ENCODE data around the gene ESRRG.

ESRRG gene

DNA sequence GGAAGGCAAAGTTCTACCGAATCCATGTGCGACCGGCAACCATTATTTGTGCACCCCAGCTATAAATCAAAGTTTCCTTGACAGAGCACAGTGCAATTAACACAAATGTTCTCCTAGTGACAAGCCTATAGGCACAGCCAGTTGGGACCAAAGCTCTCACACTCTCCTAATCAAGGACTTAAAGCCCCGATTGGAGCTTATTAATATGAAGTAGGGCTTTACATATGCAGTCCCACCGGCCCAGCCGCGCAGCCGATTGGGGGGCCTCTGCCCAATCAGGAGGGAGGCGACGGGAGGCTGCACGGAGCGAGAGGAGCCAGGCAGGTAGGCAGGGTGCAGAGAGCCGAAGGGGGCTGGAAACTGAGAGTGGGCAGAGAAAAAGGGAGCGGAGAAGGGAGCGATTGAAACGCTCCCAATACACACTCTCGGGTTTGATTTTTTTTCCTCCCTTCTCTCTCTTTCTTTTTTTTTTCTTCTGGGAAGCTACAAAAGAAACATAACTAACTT lies at the start of gene ESRRG:
Gene ESRRG, minus strand, starts transcription at position 156 of the 507 bp plus-strand sequence. Its CDS starts 130 bp downstream, at position 26.
- peak; percentile 63 for DNase-seq (ENCODE audit: low spot score)

DNA sequence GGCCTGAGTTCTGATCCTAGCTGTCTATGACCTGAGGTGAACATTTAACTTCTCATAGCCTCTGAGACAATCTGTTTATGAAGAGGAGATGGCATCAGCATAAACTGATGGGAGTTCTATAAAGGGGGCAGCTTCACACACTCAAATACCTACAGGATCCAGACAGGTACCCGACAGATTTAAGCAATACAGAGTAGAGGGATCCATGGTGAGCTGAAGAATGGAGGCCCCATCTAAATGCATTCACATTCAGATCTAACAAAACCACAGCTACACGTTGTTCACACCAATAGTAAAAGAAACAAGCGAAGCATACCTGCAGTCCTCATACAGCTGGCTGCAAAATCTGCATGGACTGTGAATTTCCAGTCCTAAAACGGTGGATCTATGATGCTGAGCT lies 48.7 kb upstream of the ESRRG start:
- no peak for DNase-seq (ENCODE audit: low spot score)

DNA sequence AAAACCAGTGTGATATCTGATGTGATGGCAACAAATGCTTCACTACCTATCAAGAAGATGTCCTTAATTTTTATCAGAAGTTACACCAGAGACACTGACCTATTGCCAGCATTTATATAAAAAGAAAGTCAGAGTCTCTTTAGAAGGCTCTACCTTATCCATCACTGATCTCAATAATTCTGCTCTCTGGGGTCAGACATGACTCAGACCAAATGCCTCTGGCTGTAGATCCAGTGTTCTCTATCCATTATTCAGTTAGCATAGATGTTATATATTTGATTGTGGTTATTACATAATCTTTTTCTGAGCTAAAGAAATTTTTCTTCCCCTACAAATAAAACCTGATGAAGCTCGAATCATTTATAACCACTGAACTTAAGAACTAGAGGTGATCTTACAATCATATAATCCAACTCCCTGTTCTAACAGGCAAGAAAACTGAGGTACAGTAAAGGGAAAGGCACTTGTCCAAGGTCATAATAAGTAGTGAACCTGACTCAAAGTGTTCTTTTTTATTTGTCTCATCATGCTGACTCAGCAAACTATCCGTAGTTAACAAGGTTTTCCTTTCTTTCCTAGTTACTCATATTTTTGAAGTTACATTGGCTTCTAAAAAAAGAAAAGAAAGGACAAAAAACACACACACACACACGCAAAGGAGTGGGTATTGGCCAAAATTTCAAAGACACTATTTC lies 43.6 kb upstream of the ESRRG start:
- no peak for DNase-seq (ENCODE audit: low spot score)

DNA sequence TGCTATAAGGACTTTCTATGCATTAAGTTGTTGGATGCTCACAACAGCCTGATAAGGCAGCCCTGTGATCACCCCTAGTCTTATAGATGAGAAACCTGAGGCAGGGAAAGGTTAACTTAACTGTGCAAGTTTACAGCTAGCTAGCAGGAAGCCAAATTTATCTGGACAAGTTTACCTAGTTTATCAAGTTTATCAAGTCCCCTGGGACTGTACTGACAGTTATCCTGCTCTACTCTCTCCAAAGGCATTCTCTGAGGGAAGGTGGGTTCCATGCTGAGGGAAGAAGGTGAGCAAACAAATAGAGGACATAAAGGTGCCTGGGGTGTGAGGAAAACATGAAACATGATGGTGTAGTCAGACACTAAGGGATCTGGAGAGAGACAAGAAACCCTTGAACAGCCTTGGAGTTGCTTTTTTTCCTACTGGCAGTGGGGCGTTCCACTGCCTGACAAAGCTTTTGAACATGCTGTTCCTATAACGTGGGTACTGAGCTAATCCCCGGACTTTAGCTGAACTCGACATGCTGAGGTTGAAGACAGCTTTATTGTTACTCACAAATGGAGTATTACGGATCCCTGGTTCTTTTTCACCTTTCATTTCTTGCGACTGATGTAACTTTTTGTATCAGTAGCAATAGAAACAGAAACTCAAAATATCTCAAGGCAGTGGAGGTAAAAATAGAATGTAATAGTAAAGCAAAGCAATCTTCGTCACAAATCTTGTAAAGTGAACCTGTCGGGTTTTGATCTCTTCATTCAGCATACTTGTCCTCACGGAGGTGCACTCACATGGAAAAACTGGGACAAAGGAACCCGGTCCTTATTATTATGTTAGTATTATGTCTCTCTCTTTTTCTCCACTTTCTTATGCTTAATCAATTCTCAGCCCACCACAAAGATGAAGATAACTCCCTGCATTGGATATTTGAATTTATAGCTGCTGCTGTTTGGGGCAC lies 42.4 kb upstream of the ESRRG start:
- no peak for DNase-seq (ENCODE audit: low spot score)

DNA sequence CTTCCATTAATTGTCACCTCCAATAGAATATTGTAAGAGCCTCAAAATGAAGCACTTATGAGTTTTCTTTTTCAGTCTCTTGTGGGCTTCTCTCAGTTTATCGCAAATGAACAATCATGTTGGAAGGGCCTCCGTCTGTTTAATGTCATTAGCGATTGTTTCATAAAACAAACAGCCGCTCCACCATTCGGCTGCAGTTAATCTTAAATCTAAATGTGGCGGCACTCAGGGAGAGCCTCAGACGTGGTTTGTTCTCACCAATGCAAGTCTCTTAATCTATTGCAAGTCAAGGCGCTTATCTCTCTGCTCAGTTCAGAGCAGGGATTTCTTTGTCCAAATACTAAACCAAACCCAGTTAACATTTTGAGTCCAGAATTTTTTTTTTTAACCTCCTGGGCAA lies 34.9 kb upstream of the ESRRG start:
- DNase-seq (ENCODE audit: low spot score): no peak

DNA sequence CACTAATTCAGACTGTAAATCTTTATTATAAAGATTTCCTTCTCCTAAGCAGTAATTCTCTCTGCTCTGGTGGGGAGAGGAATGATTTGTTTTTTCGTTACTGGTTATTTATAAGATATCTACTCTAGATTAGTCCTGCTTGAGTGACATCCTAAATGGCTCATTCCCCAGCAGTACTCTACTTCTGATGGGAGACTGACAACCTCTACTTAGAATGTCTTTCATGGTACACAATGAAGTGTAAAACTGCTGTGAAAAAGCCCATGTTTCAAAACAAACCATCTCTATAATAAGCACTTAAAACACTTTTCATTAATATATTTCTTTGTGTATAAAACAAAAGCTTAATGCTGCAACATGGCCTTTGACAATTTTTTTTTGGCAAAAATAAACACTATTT lies 33.9 kb upstream of the ESRRG start:
- DNase-seq (ENCODE audit: low spot score): no peak

DNA sequence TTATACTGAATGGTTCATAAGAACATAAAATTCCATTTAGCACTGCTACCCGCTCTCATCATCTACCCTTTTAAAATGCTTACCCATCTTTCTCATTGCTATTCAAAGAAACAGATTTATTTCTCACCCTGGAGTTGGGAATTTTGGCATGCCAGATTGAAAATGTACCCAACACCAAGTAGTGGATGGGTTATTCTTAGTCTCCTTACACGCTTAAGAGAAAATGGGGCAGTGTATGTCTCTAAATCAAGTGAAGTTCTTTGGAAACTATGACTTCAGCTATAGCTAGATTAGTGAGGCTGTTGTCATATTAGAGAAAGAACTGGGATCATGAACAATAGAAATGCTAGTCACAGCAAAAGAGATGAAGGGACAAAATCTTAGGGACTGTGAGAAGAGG lies 27.7 kb upstream of the ESRRG start:
- no peak for DNase-seq (ENCODE audit: low spot score)

DNA sequence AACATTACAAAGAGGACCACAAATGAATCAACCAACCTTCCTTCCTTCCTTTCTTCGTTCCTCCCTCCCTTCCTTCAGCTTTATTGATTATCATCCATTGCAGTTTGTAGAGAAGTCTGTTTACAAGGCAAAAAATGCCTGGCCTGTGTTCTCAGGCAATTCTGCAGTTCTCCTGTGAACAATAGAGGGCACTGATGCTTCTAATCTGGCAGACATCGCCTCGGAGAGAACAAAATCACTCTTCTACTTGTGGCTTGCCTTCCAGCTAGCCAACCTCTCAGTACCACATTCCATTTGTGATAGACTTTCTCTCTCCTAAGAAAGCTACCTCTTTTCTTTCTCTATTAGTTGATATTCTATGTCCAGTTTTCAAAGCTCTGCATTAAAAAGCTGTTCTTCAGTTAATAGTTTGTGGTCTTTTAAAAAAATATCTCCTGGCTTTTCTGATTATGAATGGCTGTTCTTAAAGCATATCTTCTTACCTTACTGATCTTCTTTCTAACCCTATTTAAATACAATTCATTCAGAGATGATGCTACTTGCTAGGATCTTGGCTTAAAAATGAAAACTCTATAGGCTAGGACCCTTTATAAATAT lies 26.9 kb upstream of the ESRRG start:
- DNase-seq (ENCODE audit: low spot score): no peak

DNA sequence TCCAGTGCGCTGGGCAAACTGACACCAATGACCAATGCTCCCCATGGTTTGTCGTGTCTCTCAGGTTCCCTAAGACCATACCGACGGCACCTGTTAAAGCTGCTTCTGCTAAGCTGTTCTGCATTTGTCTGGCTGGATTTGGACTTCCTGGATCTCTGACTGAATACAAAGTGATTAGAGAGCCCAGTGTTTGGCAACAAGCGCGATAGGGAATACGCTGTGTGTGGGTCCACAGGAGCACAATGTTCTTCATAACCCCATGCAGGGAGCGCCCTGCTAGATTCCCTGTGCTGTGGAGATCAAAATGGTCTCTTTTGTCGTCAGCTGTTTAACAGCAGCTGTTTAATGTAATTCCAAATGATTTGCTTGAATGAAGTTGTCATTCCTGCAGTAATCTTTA lies 26.0 kb upstream of the ESRRG start:
- DNase-seq (ENCODE audit: low spot score): no peak

DNA sequence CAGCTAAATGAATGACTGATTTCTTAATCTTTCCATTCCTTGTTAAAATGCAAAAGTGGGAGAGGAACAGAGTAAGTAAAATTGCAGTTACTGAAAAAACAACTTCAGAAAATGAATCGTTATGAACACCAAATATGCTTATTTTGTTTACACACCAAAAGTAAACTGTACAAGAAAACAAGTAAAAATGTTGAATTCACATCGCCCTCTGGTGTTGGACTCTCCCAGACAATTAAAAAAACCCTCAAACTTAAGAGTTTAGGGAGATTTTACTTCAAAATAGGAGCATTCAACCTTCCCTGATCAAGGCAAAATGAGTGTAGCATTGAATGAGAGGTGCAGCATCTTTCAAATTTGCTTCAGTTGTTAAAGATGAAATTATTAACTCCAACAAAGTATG lies 19.4 kb upstream of the ESRRG start:
- no peak for DNase-seq (ENCODE audit: low spot score)

DNA sequence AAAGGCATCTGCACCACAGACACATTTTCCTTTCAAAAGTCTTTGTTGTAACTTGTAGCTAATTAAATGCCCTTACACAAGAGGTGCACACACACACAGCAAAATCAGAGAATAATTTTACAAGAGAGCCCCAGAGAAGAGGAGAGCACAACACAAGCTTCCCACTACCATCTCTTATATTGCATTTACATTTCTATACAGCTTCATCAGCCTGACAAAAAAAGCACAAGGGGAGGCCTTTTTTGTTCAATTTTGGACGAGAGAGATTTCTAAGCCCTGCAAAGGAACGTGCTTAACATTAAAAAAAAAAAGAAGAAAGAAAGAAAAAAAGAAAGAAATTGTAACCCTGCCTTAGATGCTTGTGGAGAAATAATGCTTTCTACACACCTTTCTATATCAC lies 17.1 kb upstream of the ESRRG start:
- DNase-seq (ENCODE audit: low spot score): no peak

DNA sequence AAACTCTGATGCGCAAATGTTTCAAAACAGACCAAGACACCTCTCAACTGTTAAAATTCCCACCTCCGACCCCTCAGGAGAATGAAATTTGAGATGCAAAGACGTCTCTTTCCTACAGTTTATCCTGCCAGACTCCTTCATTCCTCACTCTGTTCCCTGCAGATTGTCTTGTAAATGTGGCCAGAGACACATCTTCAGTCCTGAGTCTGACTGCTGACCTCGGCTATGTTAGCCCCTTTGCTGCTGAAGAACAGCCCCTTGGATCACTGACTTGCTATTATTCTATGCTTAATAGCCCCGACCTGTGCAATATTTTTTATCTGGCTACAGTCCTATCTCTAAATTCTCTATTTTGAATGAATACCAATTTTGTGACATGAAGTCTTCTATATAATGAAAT lies 16.6 kb upstream of the ESRRG start:
- no peak for DNase-seq (ENCODE audit: low spot score)

DNA sequence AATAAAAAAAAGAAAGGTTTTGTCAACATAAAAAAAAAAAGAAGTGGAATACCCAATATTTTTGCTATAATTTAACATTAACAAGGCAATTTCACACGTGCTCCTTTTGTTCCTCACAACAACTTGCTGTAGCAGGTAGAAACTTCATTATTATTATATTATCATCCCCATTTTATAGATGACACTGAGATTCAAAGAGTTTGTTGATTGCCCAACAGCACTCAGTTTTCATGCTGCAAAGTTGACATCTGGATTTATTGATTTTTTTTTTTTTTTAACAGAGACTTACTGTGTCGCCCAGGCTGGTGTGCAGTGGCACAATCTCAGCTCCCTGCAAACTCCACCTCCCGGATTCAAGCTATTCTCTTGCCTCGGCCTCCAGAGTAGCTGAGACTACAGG lies 8.9 kb upstream of the ESRRG start:
- no peak for DNase-seq (ENCODE audit: low spot score)

DNA sequence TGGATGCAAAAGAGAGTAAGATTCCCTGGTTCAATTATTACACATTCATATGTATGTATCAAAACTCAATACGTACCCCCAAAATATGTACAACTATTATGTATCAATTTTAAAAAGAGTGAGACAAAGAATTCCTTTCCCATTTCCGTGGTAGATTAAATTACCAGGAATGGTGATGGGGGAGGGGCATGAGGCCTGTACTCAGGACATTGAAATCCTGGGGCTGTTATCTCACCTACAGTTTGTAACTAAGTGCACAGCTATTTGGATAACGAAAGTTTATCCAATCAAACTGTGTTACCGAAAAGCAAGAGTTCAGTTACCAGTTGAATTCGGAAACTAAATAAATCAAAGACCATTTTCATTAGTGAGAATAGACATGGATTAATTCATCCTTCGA lies 8.3 kb upstream of the ESRRG start:
- no peak for DNase-seq (ENCODE audit: low spot score)

DNA sequence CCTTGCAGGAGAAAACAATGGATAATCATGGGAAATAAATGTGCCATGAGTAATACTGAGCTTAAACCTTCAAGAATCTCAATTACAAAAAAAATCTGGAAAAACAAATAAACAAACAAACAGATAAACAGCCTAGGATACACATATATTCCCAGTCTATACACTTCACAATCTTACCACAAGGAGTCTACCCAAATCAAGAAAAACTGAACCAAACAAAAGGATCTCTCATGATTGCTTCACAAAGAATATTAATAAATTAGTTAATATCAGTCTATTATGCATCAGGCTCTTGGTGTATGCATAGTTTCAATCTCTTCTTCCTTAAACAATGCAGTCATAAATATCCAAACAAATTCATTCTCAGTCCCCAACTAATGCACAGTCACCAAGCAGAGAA lies 3.2 kb upstream of the ESRRG start:
- DNase-seq (ENCODE audit: low spot score): no peak

DNA sequence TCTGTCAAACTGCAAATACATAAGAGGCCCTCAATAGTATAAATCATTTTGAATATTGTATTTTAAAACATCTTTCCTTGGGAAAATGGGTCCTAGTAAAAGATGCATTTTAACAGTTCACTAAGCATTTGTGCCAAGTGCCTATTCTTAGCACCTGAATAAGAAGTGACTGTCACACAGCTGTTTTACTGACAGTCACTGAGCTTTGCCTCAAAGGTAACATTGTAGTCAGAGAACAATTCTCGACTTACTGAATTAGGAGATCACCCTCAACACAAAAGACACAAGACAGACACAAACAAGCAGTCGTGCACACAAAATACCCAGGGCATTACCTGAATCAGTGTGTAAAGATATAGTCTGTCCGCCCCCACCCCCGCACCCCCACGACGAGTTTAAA lies 408 bp downstream of the ESRRG start:
- DNase-seq (ENCODE audit: low spot score): no peak

DNA sequence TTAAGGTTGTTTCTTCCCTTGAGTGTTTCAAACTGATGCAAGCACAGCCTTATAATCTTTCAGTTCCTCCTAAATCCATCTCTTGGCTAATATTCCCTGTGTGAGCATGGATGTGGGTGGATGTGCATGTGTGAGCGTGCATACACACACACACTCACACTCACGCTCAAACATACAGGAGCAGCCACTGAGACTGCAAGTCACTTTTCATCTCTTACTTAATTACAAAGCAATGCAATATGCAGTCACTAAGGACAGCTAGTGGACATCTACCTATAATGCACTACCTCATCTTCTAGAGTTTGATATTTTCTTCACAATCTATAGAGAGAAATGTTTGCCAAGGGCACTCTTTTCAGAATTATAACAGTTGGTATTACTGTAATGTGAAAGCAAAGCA lies 1.4 kb downstream of the ESRRG start:
- no peak for DNase-seq (ENCODE audit: low spot score)

DNA sequence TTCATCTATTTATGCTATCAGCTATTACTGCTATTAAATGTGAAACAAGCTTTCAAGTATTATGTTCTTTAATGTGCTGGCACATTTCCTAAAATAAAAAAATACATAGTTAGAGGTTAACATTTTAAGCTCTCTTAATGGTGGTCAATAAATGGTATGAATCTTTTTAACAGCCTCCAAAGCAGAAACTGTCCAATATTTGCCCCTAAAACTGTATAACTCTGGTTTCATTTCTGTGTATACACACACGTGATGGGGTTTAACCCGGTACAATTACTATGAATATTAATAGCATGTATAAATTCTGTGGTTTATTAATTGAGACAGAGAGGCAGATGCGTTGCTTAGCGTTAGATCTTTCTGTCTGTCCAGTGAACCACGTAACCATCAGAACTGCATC lies 2.2 kb downstream of the ESRRG start:
- DNase-seq (ENCODE audit: low spot score): no peak

DNA sequence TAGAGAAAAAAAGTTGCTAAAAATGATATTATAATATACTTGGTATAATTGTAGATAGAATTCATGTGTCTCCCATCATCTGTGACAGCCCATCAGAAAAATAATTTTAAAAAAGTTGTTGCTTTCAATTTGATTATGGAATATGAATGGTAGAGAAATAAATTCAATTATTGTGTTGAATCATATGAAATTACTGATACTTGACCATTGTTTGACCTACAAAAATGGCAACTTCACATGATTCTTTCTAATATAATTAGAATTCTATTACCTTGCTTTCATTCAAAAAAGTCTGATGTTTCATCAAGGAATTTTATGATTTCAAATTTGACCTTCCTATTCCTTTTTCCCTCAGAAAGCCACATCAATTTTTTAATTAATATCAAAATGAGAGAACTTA lies 11.5 kb downstream of the ESRRG start:
- DNase-seq (ENCODE audit: low spot score): no peak

DNA sequence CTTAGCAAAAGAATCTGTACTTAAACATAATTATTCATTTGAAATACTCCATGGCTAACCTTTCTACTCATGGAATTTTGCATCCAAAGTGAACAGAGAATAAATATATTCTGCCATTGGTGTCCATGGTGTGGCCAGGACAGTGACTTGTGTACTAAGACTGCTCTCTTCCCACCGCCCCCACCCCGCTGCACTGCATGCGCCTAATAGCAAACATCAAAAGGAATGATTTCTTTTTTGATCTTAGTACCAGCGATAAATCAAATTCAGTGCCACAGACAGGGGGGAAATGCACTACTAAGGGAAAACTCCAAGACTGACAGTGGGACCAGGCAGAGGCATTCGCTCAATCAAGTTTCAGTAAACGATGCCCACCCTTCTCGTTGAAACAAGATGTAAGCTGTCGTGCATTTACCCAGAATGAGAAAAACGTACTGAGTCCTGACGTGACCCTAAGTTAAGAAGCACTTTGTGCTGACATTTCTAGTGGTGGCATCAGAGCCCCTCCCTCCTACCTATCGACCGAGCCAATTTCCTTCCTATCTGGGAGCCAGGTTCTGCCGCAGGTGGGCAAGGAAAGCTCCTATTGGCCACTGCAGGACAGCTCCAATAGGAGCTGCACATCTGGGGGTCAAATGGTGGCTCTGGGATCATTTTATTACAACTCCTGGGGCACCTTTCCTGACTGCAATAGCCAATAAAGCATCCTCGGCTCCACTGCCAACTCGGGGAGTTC lies 12.5 kb downstream of the ESRRG start:
- DNase-seq (ENCODE audit: low spot score): no peak

DNA sequence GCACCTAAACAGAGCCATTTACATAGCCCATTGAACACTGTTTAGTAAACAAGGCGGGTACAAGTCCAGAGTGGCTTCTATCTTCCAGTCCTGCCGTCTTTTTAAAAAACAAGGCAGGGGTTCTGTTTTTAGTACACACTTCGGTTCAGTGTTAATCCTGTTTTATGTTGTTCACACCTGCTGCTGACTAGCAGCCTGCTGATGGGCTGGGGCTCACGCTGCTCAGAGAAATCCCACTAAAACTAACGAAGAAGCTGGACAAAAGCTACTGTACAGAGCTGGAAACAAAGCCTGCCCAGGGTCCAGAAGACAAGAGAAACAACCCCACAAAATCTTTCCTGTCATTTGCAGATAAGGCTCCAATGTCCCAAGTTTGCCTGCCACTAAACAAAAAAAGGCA lies 13.2 kb downstream of the ESRRG start:
- no peak for DNase-seq (ENCODE audit: low spot score)

DNA sequence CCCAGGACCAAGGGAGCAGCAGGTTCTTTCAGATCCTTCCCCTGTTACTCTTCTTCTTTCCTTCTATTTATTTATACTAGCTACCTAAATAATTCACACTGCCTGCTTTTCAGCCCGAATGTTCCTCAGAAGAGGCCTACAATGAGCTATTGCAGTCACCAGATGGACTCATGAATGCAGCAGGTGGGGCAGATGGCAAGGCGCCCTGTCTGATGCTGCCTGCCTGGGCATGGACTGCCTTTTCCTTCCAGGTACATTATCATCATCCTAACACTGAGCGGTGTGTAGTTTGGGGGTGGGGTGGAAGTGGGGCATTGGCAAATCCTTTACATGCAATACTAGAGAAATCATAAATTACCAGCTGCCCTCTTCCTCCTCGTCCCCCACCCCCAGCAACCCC lies 17.6 kb downstream of the ESRRG start:
- DNase-seq (ENCODE audit: low spot score): no peak
